ENCODE data around the gene KHSRP. TPM values are rescaled to one million over a fixed set of nuclear protein-coding genes. Genes with fewer than 3 reads are reported as not detected.

KHSRP gene
- total RNA-seq (156 TPM), polyA plus RNA-seq (10 to 100 TPM in 3 of 4 donors, 1 to 10 TPM in 1; 9.1 to 20.3 (median 11.4) TPM)

- no peaks in the 10 kb centered on the region for H3K9me3 ChIP-seq (ENCODE audit: control insufficient read depth in 2 of 2, low read length in 2 of 2)
- DNase-seq (peak in 1 of 3 donors; percentile 39), ATAC-seq (ENCODE audit: low read depth in 2 of 2) (no peak)
- peaks cover 0 to 43% (median 22%) of the 10 kb centered on the region in 4 donors for H3K4me1 Mint-ChIP-seq
- H3K36me3 Mint-ChIP-seq, result peaks cover 11% of the 10 kb centered on the region
- H3K4me1 ChIP-seq (ENCODE audit: control insufficient read depth, insufficient read depth, low read length, poor library complexity, severe bottlenecking), result peaks cover 33% of the 10 kb centered on the region
- no peaks in the 10 kb centered on the region for H3K9me3 Mint-ChIP-seq
- H3K36me3 ChIP-seq (ENCODE audit: control insufficient read depth, insufficient read depth, low read length), result peaks cover 27% of the 10 kb centered on the region
- H3K27ac ChIP-seq (ENCODE audit: insufficient read depth, low read length, poor library complexity, severe bottlenecking), result peak within 1 kb of the TSS; percentile 85
- no peaks in the 10 kb centered on the region for H3K27me3 ChIP-seq (ENCODE audit: control insufficient read depth, insufficient read depth, low read length)
- H3K27me3 Mint-ChIP-seq, result no peaks in the 10 kb centered on the region
- H3K4me3 Mint-ChIP-seq, result peak within 1 kb of the TSS; percentile 88 to 91 (median 89)
- peak within 1 kb of the TSS; percentile 75 for H3K4me3 ChIP-seq (ENCODE audit: low read depth, low read length)
- peak within 1 kb of the TSS; percentile 65 to 95 (median 88) for H3K27ac Mint-ChIP-seq
These were observed at the start of gene KHSRP for GRCh38 chr19:6424195-6424938. KHSRP (minus strand) TSS chr19:6424811; CDS start chr19:6424701, 110 bp downstream.

- peaks cover 19% of the 10 kb centered on the region for H3K36me3 Mint-ChIP-seq
- peaks cover 52% of the 10 kb centered on the region for H3K36me3 ChIP-seq (ENCODE audit: control insufficient read depth, insufficient read depth, low read length)
- no peaks in the 10 kb centered on the region for H3K4me1 ChIP-seq (ENCODE audit: control insufficient read depth, insufficient read depth, low read length, poor library complexity, severe bottlenecking)
- H3K4me3 ChIP-seq (ENCODE audit: low read depth, low read length), result no peak overlapping the region
- no peaks in the 10 kb centered on the region for H3K9me3 ChIP-seq (ENCODE audit: control insufficient read depth in 2 of 2, low read length in 2 of 2)
- H3K4me1 Mint-ChIP-seq, result peaks cover 0 to 5% (median 0%) of the 10 kb centered on the region in 4 donors
- no peaks in the 10 kb centered on the region for H3K27me3 ChIP-seq (ENCODE audit: control insufficient read depth, insufficient read depth, low read length)
- no peaks in the 10 kb centered on the region for H3K9me3 Mint-ChIP-seq
- H3K27ac Mint-ChIP-seq, result peak overlapping the region; percentile 4 to 63 (median 47)
- no peak for DNase-seq
- ATAC-seq (ENCODE audit: low read depth in 2 of 2), result no peak
- H3K27ac ChIP-seq (ENCODE audit: insufficient read depth, low read length, poor library complexity, severe bottlenecking), result no peak overlapping the region
- peak overlapping the region in 1 of 4 donors; percentile 93 for H3K4me3 Mint-ChIP-seq
- no peaks in the 10 kb centered on the region for H3K27me3 Mint-ChIP-seq
These were observed 49.0 kb upstream of the KHSRP start for GRCh38 chr19:6473647-6474046.

GRCh38 chr19:6472713-6473112 is 48.1 kb upstream of the KHSRP start:
- Mint-ChIP-seq H3K27ac (no peak overlapping the region), H3K36me3 (peaks cover 24% of the 10 kb centered on the region), H3K9me3 (no peaks in the 10 kb centered on the region), H3K4me1 (peaks cover 0 to 7% (median under 1%) of the 10 kb centered on the region in 4 donors), H3K27me3 (no peaks in the 10 kb centered on the region), H3K4me3 (no peak overlapping the region)
- no peak overlapping the region for H3K27ac ChIP-seq (ENCODE audit: insufficient read depth, low read length, poor library complexity, severe bottlenecking)
- H3K4me1 ChIP-seq (ENCODE audit: control insufficient read depth, insufficient read depth, low read length, poor library complexity, severe bottlenecking), result no peaks in the 10 kb centered on the region
- H3K27me3 ChIP-seq (ENCODE audit: control insufficient read depth, insufficient read depth, low read length), result no peaks in the 10 kb centered on the region
- no peak overlapping the region for H3K4me3 ChIP-seq (ENCODE audit: low read depth, low read length)
- no peaks in the 10 kb centered on the region for H3K9me3 ChIP-seq (ENCODE audit: control insufficient read depth in 2 of 2, low read length in 2 of 2)
- DNase-seq, result no peak
- H3K36me3 ChIP-seq (ENCODE audit: control insufficient read depth, insufficient read depth, low read length), result peaks cover 61% of the 10 kb centered on the region
- ATAC-seq (ENCODE audit: low read depth in 2 of 2), result no peak

- Mint-ChIP-seq H3K9me3 (no peaks in the 10 kb centered on the region), H3K36me3 (peaks cover 32% of the 10 kb centered on the region), H3K4me3 (no peak overlapping the region), H3K27ac (peak overlapping the region in 1 of 3 donors; percentile 69), H3K4me1 (peaks cover 0 to 7% (median 4%) of the 10 kb centered on the region in 4 donors), H3K27me3 (no peaks in the 10 kb centered on the region)
- Histone ChIP-seq H3K4me3 (ENCODE audit: low read depth, low read length) (no peak overlapping the region), H3K9me3 (ENCODE audit: control insufficient read depth in 2 of 2, low read length in 2 of 2) (no peaks in the 10 kb centered on the region), H3K27me3 (ENCODE audit: control insufficient read depth, insufficient read depth, low read length) (no peaks in the 10 kb centered on the region), H3K36me3 (ENCODE audit: control insufficient read depth, insufficient read depth, low read length) (peaks cover 53% of the 10 kb centered on the region), H3K27ac (ENCODE audit: insufficient read depth, low read length, poor library complexity, severe bottlenecking) (no peak overlapping the region), H3K4me1 (ENCODE audit: control insufficient read depth, insufficient read depth, low read length, poor library complexity, severe bottlenecking) (no peaks in the 10 kb centered on the region)
- ATAC-seq (ENCODE audit: low read depth in 2 of 2), result no peak
- no peak for DNase-seq
These were observed 46.5 kb upstream of the KHSRP start for GRCh38 chr19:6471076-6471475.

GRCh38 chr19:6470173-6470572 is 45.6 kb upstream of the KHSRP start:
- Histone ChIP-seq H3K27ac (ENCODE audit: insufficient read depth, low read length, poor library complexity, severe bottlenecking) (no peak overlapping the region), H3K36me3 (ENCODE audit: control insufficient read depth, insufficient read depth, low read length) (peaks cover 44% of the 10 kb centered on the region), H3K4me3 (ENCODE audit: low read depth, low read length) (no peak overlapping the region), H3K27me3 (ENCODE audit: control insufficient read depth, insufficient read depth, low read length) (no peaks in the 10 kb centered on the region), H3K4me1 (ENCODE audit: control insufficient read depth, insufficient read depth, low read length, poor library complexity, severe bottlenecking) (no peaks in the 10 kb centered on the region), H3K9me3 (ENCODE audit: control insufficient read depth in 2 of 2, low read length in 2 of 2) (no peaks in the 10 kb centered on the region)
- peaks cover 32% of the 10 kb centered on the region for H3K36me3 Mint-ChIP-seq
- H3K27ac Mint-ChIP-seq, result peak overlapping the region in 1 of 3 donors; percentile 82
- H3K4me1 Mint-ChIP-seq, result peaks cover 0 to 10% (median 4%) of the 10 kb centered on the region in 4 donors
- H3K4me3 Mint-ChIP-seq, result no peak overlapping the region
- H3K27me3 Mint-ChIP-seq, result no peaks in the 10 kb centered on the region
- DNase-seq (no peak), ATAC-seq (ENCODE audit: low read depth in 2 of 2) (no peak)
- H3K9me3 Mint-ChIP-seq, result no peaks in the 10 kb centered on the region

GRCh38 chr19:6467384-6467783 is 42.8 kb upstream of the KHSRP start:
- H3K4me3 ChIP-seq (ENCODE audit: low read depth, low read length), result no peak overlapping the region
- DNase-seq, result no peak
- no peaks in the 10 kb centered on the region for H3K9me3 Mint-ChIP-seq
- peaks cover 0 to 21% (median 7%) of the 10 kb centered on the region in 4 donors for H3K4me1 Mint-ChIP-seq
- H3K27me3 Mint-ChIP-seq, result no peaks in the 10 kb centered on the region
- no peak overlapping the region for H3K4me3 Mint-ChIP-seq
- no peak for ATAC-seq (ENCODE audit: low read depth in 2 of 2)
- H3K36me3 Mint-ChIP-seq, result peaks cover 25% of the 10 kb centered on the region
- H3K27me3 ChIP-seq (ENCODE audit: control insufficient read depth, insufficient read depth, low read length), result no peaks in the 10 kb centered on the region
- H3K4me1 ChIP-seq (ENCODE audit: control insufficient read depth, insufficient read depth, low read length, poor library complexity, severe bottlenecking), result peaks cover 11% of the 10 kb centered on the region
- H3K36me3 ChIP-seq (ENCODE audit: control insufficient read depth, insufficient read depth, low read length), result peaks cover 30% of the 10 kb centered on the region
- H3K9me3 ChIP-seq (ENCODE audit: control insufficient read depth in 2 of 2, low read length in 2 of 2), result no peaks in the 10 kb centered on the region
- H3K27ac Mint-ChIP-seq, result peak overlapping the region in 2 of 3 donors; percentile 12 to 17
- no peak overlapping the region for H3K27ac ChIP-seq (ENCODE audit: insufficient read depth, low read length, poor library complexity, severe bottlenecking)

- Histone ChIP-seq H3K4me1 (ENCODE audit: control insufficient read depth, insufficient read depth, low read length, poor library complexity, severe bottlenecking) (peaks cover 11% of the 10 kb centered on the region), H3K36me3 (ENCODE audit: control insufficient read depth, insufficient read depth, low read length) (peaks cover 30% of the 10 kb centered on the region), H3K27me3 (ENCODE audit: control insufficient read depth, insufficient read depth, low read length) (no peaks in the 10 kb centered on the region), H3K9me3 (ENCODE audit: control insufficient read depth in 2 of 2, low read length in 2 of 2) (no peaks in the 10 kb centered on the region), H3K27ac (ENCODE audit: insufficient read depth, low read length, poor library complexity, severe bottlenecking) (no peak overlapping the region), H3K4me3 (ENCODE audit: low read depth, low read length) (no peak overlapping the region)
- ATAC-seq (ENCODE audit: low read depth in 2 of 2) (peak in 1 of 2 donors; percentile 14), DNase-seq (no peak)
- Mint-ChIP-seq H3K4me3 (no peak overlapping the region), H3K9me3 (no peaks in the 10 kb centered on the region), H3K27ac (no peak overlapping the region), H3K36me3 (peaks cover 25% of the 10 kb centered on the region), H3K4me1 (peaks cover 0 to 26% (median 9%) of the 10 kb centered on the region in 4 donors), H3K27me3 (no peaks in the 10 kb centered on the region)
These were observed 42.1 kb upstream of the KHSRP start for GRCh38 chr19:6466526-6467248.
